HG02763 (cell line): ENCODE results near the gene NDST3.

Source experiments
- ATAC-seq: cut with Tn5 transposase; IDR thresholded peaks from one replicate; pipeline ENCODE4 v1.9.1; 2021; ENCODE audit warnings: mild to moderate bottlenecking, moderate library complexity; ENCODE audit not compliant: unreplicated experiment

The NDST3 gene

GRCh38 chr4:118034053-118034785 lies at the start of gene NDST3:
Gene NDST3 (plus strand): TSS chr4:118034486. CDS start chr4:118053911, 19,425 bp downstream.
- peak; percentile 52 for ATAC-seq

GRCh38 chr4:117986321-117986720 lies 48.0 kb upstream of the NDST3 start:
- no peak for ATAC-seq

- ATAC-seq: no peak
These were observed 46.8 kb upstream of the NDST3 start for GRCh38 chr4:117987464-117987863.

GRCh38 chr4:117996891-117997290 lies 37.4 kb upstream of the NDST3 start:
- ATAC-seq: no peak

- ATAC-seq: no peak
These were observed 30.2 kb upstream of the NDST3 start for GRCh38 chr4:118004088-118004487.

GRCh38 chr4:118005883-118006282 lies 28.4 kb upstream of the NDST3 start:
- ATAC-seq: no peak

- ATAC-seq: no peak
These were observed 22.1 kb upstream of the NDST3 start for GRCh38 chr4:118012142-118012541.

- no peak for ATAC-seq
These were observed 19.5 kb upstream of the NDST3 start for GRCh38 chr4:118014831-118015230.

GRCh38 chr4:118018381-118019145 lies 15.7 kb upstream of the NDST3 start:
- no peak for ATAC-seq

- no peak for ATAC-seq
These were observed 7.5 kb upstream of the NDST3 start for GRCh38 chr4:118026806-118027205.

- no peak for ATAC-seq
These were observed 5.1 kb upstream of the NDST3 start for GRCh38 chr4:118029224-118029623.

GRCh38 chr4:118032691-118033090 lies 1.6 kb upstream of the NDST3 start:
- no peak for ATAC-seq

- ATAC-seq: no peak
These were observed 886 bp upstream of the NDST3 start for GRCh38 chr4:118033148-118034052.

- no peak for ATAC-seq
These were observed 1.0 kb downstream of the NDST3 start for GRCh38 chr4:118035309-118035708.

- ATAC-seq: no peak
These were observed 2.0 kb downstream of the NDST3 start for GRCh38 chr4:118036336-118036735.

- ATAC-seq: no peak
These were observed 3.7 kb downstream of the NDST3 start for GRCh38 chr4:118037955-118038354.

- ATAC-seq: no peak
These were observed 12.0 kb downstream of the NDST3 start for GRCh38 chr4:118046323-118046722.

- ATAC-seq: no peak
These were observed 12.8 kb downstream of the NDST3 start for GRCh38 chr4:118047043-118047442.

GRCh38 chr4:118058955-118059354 lies 24.7 kb downstream of the NDST3 start:
- ATAC-seq: no peak

- no peak for ATAC-seq
These were observed 25.1 kb downstream of the NDST3 start for GRCh38 chr4:118059397-118059796.
